ENCODE results near the gene COG6. TPM values are rescaled to one million over a fixed set of nuclear protein-coding genes. Genes with fewer than 3 reads are reported as not detected.

The COG6 gene
- total RNA-seq, 2 donors from 2014 or later: 16.2 to 23.2 TPM

- TF ChIP-seq CTCF (IDR thresholded peaks at IDR 0.05): no peak
- H3K36me3 ChIP-seq: no peaks in the 10 kb centered on the region
- H3K9me3 ChIP-seq: peaks cover 0 to 8% of the 10 kb centered on the region in 2 donors
- H3K27ac ChIP-seq: no peak overlapping the region
- H3K4me3 ChIP-seq: no peak overlapping the region
- no peak for DNase-seq (ENCODE audit: low spot score)
- peaks cover 0 to 7% of the 10 kb centered on the region in 2 donors for H3K4me1 ChIP-seq
- no peaks in the 10 kb centered on the region for H3K27me3 ChIP-seq
Measured at GRCh38 chr13:39786091-39786490, 130.6 kb downstream of the COG6 start.

- no peak overlapping the region for H3K27ac ChIP-seq
- H3K36me3 ChIP-seq: no peaks in the 10 kb centered on the region
- H3K4me3 ChIP-seq: no peak overlapping the region
- no peak for DNase-seq (ENCODE audit: low spot score)
- TF ChIP-seq CTCF (IDR thresholded peaks at IDR 0.05): no peak
- peaks cover 0 to 7% of the 10 kb centered on the region in 2 donors for H3K4me1 ChIP-seq
- H3K9me3 ChIP-seq: peaks cover 0 to 8% of the 10 kb centered on the region in 2 donors
- no peaks in the 10 kb centered on the region for H3K27me3 ChIP-seq
Measured at GRCh38 chr13:39787086-39787487, 131.6 kb downstream of the COG6 start.

- H3K9me3 ChIP-seq: peaks cover 0 to 13% of the 10 kb centered on the region in 2 donors
- no peaks in the 10 kb centered on the region for H3K36me3 ChIP-seq
- TF ChIP-seq CTCF (IDR thresholded peaks at IDR 0.05): no peak
- DNase-seq (ENCODE audit: low spot score): no peak
- H3K4me1 ChIP-seq: peaks cover 0 to 7% of the 10 kb centered on the region in 2 donors
- H3K27me3 ChIP-seq: no peaks in the 10 kb centered on the region
- H3K4me3 ChIP-seq: no peak overlapping the region
- H3K27ac ChIP-seq: no peak overlapping the region
Measured at GRCh38 chr13:39788102-39788501, 132.6 kb downstream of the COG6 start.

- TF ChIP-seq CTCF (IDR thresholded peaks at IDR 0.05): no peak
- no peaks in the 10 kb centered on the region for H3K27me3 ChIP-seq
- no peak overlapping the region for H3K27ac ChIP-seq
- H3K9me3 ChIP-seq: peaks cover 0 to 25% of the 10 kb centered on the region in 2 donors
- no peaks in the 10 kb centered on the region for H3K36me3 ChIP-seq
- DNase-seq (ENCODE audit: low spot score): no peak
- peaks cover 0 to 7% of the 10 kb centered on the region in 2 donors for H3K4me1 ChIP-seq
- no peak overlapping the region for H3K4me3 ChIP-seq
Measured at GRCh38 chr13:39789451-39789850, 134.0 kb downstream of the COG6 start.

Small RNA genes within 50 kb of the gene (microRNA-seq; reads per million reads assigned to microRNA genes)
- gene MIR4305 (ENCODE audit: borderline number of aligned reads in 2 of 2, borderline replicate concordance in 1 of 2): 0 reads per million in 2 donors

Other genes with a start within 250 kb of the COG6 start
- gene LHFPL6, start 52.5 kb upstream of the COG6 start, total RNA-seq: 10 to 100 TPM; 39.0 to 57.2 TPM